ENCODE measurements around the gene MRPL12. TPM values are rescaled to one million over a fixed set of nuclear protein-coding genes. Genes with fewer than 3 reads are reported as not detected.

The MRPL12 gene
- total RNA-seq, 2 donors from 2014 or later: 106 to 225 TPM

DNA sequence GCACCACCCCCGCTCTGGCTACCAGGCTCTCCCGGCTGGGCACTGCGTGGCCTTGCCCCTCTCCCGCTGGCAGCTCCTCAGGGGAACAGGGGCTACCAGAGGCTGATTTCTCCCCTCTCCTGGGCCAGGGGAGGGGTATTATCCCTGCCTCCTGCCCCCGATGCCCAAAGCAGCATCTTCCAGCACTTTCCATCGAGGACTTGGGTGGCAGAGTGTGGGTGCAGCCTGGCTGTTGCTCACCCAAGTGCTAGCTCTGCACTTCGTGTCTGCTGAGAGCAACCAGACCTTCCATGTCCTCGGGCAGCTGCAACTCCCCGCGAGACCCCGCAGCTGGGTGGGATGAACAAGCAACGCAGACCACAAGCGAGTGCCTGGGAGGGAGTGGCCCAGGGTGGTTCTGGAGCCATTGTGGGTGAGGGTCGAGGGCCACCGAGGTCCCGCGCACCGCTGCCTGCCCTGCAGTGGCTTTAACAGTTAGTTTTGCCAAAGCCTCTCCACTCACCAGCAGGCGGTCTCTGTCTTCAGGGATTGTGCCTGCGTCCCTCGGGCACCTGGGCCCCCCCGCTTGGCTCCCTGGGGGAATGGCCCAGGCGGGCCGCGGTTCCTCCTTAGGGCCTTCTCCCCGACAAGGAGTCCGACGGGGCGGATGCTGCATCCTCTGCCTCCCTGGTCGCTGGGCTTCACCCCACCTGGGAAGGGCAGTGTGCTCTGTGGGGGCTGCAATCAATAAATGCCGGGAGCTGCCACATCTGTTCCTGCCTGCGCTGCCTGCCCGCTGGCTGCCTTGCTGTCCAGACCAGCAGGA is 17.3 kb downstream of the MRPL12 start:
- H3K27me3 ChIP-seq: no peaks in the 10 kb centered on the region
- no peak overlapping the region for H3K4me3 ChIP-seq
- no peak for DNase-seq
- intact Hi-C loops (cut with DNase I): no loop called here
- H3K27ac ChIP-seq: no peak overlapping the region
- H3K9me3 ChIP-seq: no peaks in the 10 kb centered on the region
- TF ChIP-seq, protein P1, sequence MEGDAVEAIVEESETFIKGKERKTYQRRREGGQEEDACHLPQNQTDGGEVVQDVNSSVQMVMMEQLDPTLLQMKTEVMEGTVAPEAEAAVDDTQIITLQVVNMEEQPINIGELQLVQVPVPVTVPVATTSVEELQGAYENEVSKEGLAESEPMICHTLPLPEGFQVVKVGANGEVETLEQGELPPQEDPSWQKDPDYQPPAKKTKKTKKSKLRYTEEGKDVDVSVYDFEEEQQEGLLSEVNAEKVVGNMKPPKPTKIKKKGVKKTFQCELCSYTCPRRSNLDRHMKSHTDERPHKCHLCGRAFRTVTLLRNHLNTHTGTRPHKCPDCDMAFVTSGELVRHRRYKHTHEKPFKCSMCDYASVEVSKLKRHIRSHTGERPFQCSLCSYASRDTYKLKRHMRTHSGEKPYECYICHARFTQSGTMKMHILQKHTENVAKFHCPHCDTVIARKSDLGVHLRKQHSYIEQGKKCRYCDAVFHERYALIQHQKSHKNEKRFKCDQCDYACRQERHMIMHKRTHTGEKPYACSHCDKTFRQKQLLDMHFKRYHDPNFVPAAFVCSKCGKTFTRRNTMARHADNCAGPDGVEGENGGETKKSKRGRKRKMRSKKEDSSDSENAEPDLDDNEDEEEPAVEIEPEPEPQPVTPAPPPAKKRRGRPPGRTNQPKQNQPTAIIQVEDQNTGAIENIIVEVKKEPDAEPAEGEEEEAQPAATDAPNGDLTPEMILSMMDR (IDR thresholded peaks at IDR 0.05): no peak
- H3K36me3 ChIP-seq: no peaks in the 10 kb centered on the region
- peaks cover 14% of the 10 kb centered on the region for H3K4me1 ChIP-seq
- no peak overlapping the region for H3K9ac ChIP-seq (ENCODE audit: low read depth in 2 of 2, low read length in 2 of 2)

DNA sequence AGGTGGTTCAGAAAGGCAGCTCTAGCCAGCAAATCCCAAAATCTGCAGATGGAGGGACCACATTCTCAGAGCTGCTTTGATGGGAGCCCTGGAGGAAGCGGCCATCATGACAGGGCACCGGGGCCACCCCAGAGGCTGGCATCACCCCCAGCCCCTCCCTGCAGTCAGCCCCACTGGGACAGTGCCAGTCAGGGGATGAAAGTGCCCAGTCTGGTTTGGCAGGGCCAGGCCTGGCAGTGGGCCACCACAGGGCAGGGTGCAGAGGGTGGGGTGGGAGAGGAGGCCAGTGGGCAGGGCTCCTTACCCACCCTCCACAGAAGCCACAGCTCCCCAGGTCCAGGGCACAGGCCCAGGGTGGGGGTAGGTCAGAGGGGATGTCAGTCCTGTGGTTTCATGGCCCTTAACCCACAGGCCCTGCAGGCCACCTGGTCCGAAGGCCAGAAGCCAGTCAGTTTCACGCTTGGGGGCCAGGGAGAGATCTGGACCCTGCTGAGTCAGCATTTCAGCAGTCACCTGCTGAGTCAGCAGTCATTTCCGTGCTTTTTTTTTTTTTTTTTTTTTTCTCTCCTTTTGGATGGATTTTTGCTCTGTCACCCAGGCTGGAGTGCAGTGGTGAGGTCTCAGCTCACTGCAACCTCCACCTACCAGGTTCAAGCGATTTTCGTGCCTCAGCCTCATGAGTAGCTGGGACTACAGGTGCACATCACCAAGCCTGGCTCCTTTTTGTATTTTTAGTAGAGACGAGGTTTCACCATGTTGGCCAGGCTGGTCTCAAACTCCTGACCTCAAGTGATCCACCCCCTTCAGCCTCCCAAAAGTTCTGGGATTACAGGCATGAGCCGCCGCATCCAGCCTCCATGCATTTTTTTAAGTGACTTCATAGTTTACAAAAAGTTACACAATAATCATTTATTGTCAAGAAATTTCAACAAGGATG is 19.3 kb downstream of the MRPL12 start:
- intact Hi-C loops (cut with DNase I): no loop called here
- no peak overlapping the region for H3K4me3 ChIP-seq
- no peaks in the 10 kb centered on the region for H3K27me3 ChIP-seq
- peak overlapping the region; percentile 53 for H3K27ac ChIP-seq
- peak overlapping the region in 1 of 2 donors; percentile 63 for H3K9ac ChIP-seq (ENCODE audit: low read depth in 2 of 2, low read length in 2 of 2)
- peak; percentile 94 for DNase-seq
- no peaks in the 10 kb centered on the region for H3K9me3 ChIP-seq
- TF ChIP-seq, protein P1 (IDR thresholded peaks at IDR 0.05): no peak
- no peaks in the 10 kb centered on the region for H3K36me3 ChIP-seq
- peaks cover 14% of the 10 kb centered on the region for H3K4me1 ChIP-seq

DNA sequence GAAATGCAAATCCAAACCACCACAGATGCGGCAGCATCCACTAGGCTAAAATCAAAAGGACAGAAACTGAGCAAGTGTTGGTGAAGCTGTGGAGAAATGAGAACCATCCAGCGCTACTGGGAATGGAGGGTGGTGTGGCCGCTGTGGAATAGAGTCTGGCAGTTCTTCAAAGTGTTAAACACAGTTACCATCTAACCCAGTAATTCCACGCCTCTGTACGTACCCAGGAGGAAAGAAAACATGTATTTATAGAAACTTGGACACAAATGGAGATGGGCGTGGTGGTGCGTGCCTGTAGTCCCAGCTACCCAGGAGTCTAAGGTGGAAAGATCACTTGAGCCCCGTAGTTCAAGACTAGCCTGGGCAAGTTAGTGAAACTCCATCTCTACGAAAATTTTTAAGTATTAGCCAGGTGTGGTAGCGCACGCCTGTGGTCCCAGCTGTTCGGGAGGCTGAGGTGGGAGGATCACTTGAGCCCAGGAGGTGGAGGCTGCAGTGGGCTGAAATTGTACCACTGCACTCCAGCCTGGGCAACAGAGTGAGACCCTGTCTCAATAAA is 20.6 kb downstream of the MRPL12 start:
- intact Hi-C loops (cut with DNase I): no loop called here
- TF ChIP-seq, protein P1 (IDR thresholded peaks at IDR 0.05): no peak
- DNase-seq: peak; percentile 65
- peak overlapping the region in 1 of 2 donors; percentile 63 for H3K9ac ChIP-seq (ENCODE audit: low read depth in 2 of 2, low read length in 2 of 2)
- no peak overlapping the region for H3K4me3 ChIP-seq
- H3K36me3 ChIP-seq: no peaks in the 10 kb centered on the region
- no peaks in the 10 kb centered on the region for H3K9me3 ChIP-seq
- H3K27ac ChIP-seq: peak overlapping the region; percentile 53
- no peaks in the 10 kb centered on the region for H3K27me3 ChIP-seq
- peaks cover 14% of the 10 kb centered on the region for H3K4me1 ChIP-seq

DNA sequence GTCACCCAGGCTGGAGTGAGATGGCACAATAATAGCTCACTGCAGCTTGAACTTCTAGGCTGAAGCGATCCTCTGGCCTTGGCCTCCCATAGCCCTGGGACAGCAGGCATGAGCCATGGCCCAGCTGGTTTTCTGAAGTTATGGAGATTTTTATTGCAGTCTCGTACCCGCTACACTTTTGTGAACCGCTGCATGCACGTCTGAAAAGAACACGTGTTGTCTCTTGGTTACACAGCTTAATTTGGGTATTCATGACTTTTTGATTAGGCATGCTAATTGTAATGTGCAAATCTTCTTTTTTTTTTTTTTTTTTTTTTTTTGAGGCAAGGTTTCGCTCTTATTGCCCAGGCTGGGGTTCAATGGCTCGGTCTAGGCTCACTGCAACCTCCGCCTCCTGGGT is 22.3 kb downstream of the MRPL12 start:
- intact Hi-C loops (cut with DNase I): no loop called here
- Histone ChIP-seq H3K4me1 (peaks cover 14% of the 10 kb centered on the region), H3K4me3 (no peak overlapping the region), H3K9me3 (no peaks in the 10 kb centered on the region), H3K36me3 (no peaks in the 10 kb centered on the region), H3K27ac (no peak overlapping the region), H3K9ac (ENCODE audit: low read depth in 2 of 2, low read length in 2 of 2) (no peak overlapping the region), H3K27me3 (no peaks in the 10 kb centered on the region)
- no peak for DNase-seq
- TF ChIP-seq, protein P1 (IDR thresholded peaks at IDR 0.05): no peak

DNA sequence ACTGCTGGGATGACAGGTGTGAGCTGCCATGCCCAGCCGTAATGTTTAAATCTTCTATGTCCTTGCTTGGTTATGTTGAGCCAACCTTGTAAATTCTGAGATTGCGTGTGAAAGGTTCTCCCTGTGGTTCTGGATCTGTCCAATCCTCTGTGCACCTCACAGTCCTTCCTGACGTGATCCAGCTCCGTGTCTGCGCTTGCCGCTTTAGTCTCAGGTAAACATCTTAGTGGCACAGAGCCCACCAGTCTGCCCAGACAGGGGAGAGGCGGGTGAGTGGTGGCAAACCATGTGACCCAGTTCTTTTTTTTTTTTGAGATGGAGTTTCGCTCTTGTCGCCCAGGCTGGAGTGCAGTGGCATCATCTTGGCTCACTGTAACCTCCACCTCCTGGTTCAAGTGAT is 22.8 kb downstream of the MRPL12 start:
- DNase-seq: no peak

More for the DNA sequence above, 22.8 kb downstream of the MRPL12 start:
- H3K4me3 ChIP-seq: no peak overlapping the region
- H3K9me3 ChIP-seq: no peaks in the 10 kb centered on the region
- intact Hi-C loops (cut with DNase I): no loop called here
- no peak overlapping the region for H3K9ac ChIP-seq (ENCODE audit: low read depth in 2 of 2, low read length in 2 of 2)
- TF ChIP-seq, protein P1 (IDR thresholded peaks at IDR 0.05): no peak
- H3K27me3 ChIP-seq: no peaks in the 10 kb centered on the region
- peaks cover 14% of the 10 kb centered on the region for H3K4me1 ChIP-seq
- H3K36me3 ChIP-seq: no peaks in the 10 kb centered on the region
- H3K27ac ChIP-seq: no peak overlapping the region
